ENCODE measurements around the gene TNPO2. TPM values are rescaled to one million over a fixed set of nuclear protein-coding genes. Genes with fewer than 3 reads are reported as not detected.

Gene TNPO2
- total RNA-seq, 2 experiments from 2014 or later = 65.2 to 76.4 TPM

GRCh38 chr19:12757544-12758274, 34.0 kb upstream of the TNPO2 start:
- CTCF ChIA-PET = interaction anchor here (0.5 to 15.7 kb wide), 36 partner anchors 11 to 208 kb away, joined by 3 to 636 read pairs (median 5); partner anchors contain the start of genes DHPS, FBXW9, GCDH and GET3
- Mint-ChIP-seq H3K4me1 (ENCODE audit: low read depth) (peaks cover 4% of the 10 kb centered on the region), H3K9me3 (no peaks in the 10 kb centered on the region), H3K36me3 (no peaks in the 10 kb centered on the region), H3K27me3 (peaks cover 11% of the 10 kb centered on the region), H3K27ac (no peak overlapping the region), H3K4me3 (peak overlapping the region; percentile 48)
- intact Hi-C loops (cut with micrococcal nuclease) = loop anchor here (1.0 kb wide), 2 partner anchors 40 to 81 kb away; no protein-coding TSS in a partner anchor
- POLR2A ChIA-PET = interaction anchor here (1.3 to 1.4 kb wide), 2 partner anchors 24 to 39 kb away, joined by 3 to 5 read pairs; no protein-coding TSS in a partner anchor
- peak; percentile 78 for DNase-seq

GRCh38 chr19:12756150-12756883, 32.6 kb upstream of the TNPO2 start:
- CTCF ChIA-PET = interaction anchor here (0.6 to 15.7 kb wide), 8 partner anchors 9 to 126 kb away, joined by 3 to 636 read pairs (median 31); partner anchors contain the start of genes GET3, JUNB, PRDX2 and RNASEH2A
- intact Hi-C loops (cut with micrococcal nuclease) = no loop called here
- DNase-seq = no peak
- no peaks in the 10 kb centered on the region for H3K9me3 Mint-ChIP-seq
- H3K4me3 Mint-ChIP-seq = no peak overlapping the region
- peaks cover 11% of the 10 kb centered on the region for H3K27me3 Mint-ChIP-seq
- POLR2A ChIA-PET = interaction anchor here (0.6 kb wide), 1 partner anchor 27 kb away, joined by 3 read pairs; no protein-coding TSS in a partner anchor
- no peak overlapping the region for H3K27ac Mint-ChIP-seq
- no peaks in the 10 kb centered on the region for H3K36me3 Mint-ChIP-seq
- H3K4me1 Mint-ChIP-seq (ENCODE audit: low read depth) = peaks cover 4% of the 10 kb centered on the region

- ChIA-PET POLR2A (no interaction called here), CTCF (interaction anchor here (0.5 to 7.6 kb wide), 9 partner anchors 8 to 553 kb away, joined by 3 to 116 read pairs (median 5); partner anchors contain the start of genes GET3 and TRIR)
- Mint-ChIP-seq H3K4me3 (no peak overlapping the region), H3K27me3 (peaks cover 17% of the 10 kb centered on the region), H3K36me3 (no peaks in the 10 kb centered on the region), H3K9me3 (no peaks in the 10 kb centered on the region), H3K4me1 (ENCODE audit: low read depth) (peaks cover 3% of the 10 kb centered on the region), H3K27ac (no peak overlapping the region)
- intact Hi-C loops (cut with micrococcal nuclease) = no loop called here
- no peak for DNase-seq
Observed at GRCh38 chr19:12754465-12755196, 30.9 kb upstream of the TNPO2 start.

GRCh38 chr19:12752056-12752781, 28.5 kb upstream of the TNPO2 start:
- POLR2A ChIA-PET = no interaction called here
- H3K27ac Mint-ChIP-seq = no peak overlapping the region

GRCh38 chr19:12751635-12752034, 27.9 kb upstream of the TNPO2 start, which contains the start of gene BEST2:
TSS of gene BEST2 (plus strand) at chr19:12751791. CDS start at chr19:12752593, 802 bp downstream.
- POLR2A ChIA-PET = no interaction called here
- DNase-seq = no peak
- H3K36me3 Mint-ChIP-seq = peaks cover 18% of the 10 kb centered on the region
- CTCF ChIA-PET = interaction anchor here (1.4 to 1.7 kb wide), 2 partner anchors 8 to 14 kb away, joined by 6 to 7 read pairs; no protein-coding TSS in a partner anchor
- no peak within 1 kb of the TSS for H3K4me3 Mint-ChIP-seq
- peaks cover 12% of the 10 kb centered on the region for H3K27me3 Mint-ChIP-seq
- H3K27ac Mint-ChIP-seq = no peak within 1 kb of the TSS
- H3K4me1 Mint-ChIP-seq (ENCODE audit: low read depth) = peaks cover 4% of the 10 kb centered on the region
- intact Hi-C loops (cut with micrococcal nuclease) = no loop called here
- peaks cover 7% of the 10 kb centered on the region for H3K9me3 Mint-ChIP-seq

More at GRCh38 chr19:12752056-12752781, 28.5 kb upstream of the TNPO2 start:
- Mint-ChIP-seq H3K27me3 (peaks cover 12% of the 10 kb centered on the region), H3K4me1 (ENCODE audit: low read depth) (peaks cover 4% of the 10 kb centered on the region), H3K9me3 (peaks cover 7% of the 10 kb centered on the region), H3K36me3 (peaks cover 12% of the 10 kb centered on the region), H3K4me3 (no peak overlapping the region)
- intact Hi-C loops (cut with micrococcal nuclease) = no loop called here
- CTCF ChIA-PET = interaction anchor here (1.4 to 1.7 kb wide), 3 partner anchors 8 to 96 kb away, joined by 6 to 7 read pairs (median 6); no protein-coding TSS in a partner anchor
- no peak for DNase-seq

GRCh38 chr19:12750851-12751250, 27.1 kb upstream of the TNPO2 start:
- H3K36me3 Mint-ChIP-seq = peaks cover 21% of the 10 kb centered on the region
- ChIA-PET POLR2A (no interaction called here), CTCF (interaction anchor here (1.2 to 1.7 kb wide), 2 partner anchors 10 to 15 kb away, joined by 3 to 9 read pairs; no protein-coding TSS in a partner anchor)
- DNase-seq = no peak
- H3K4me3 Mint-ChIP-seq = no peak overlapping the region
- H3K9me3 Mint-ChIP-seq = peaks cover 7% of the 10 kb centered on the region
- H3K27me3 Mint-ChIP-seq = peaks cover 7% of the 10 kb centered on the region
- intact Hi-C loops (cut with micrococcal nuclease) = no loop called here
- no peak overlapping the region for H3K27ac Mint-ChIP-seq
- peaks cover 4% of the 10 kb centered on the region for H3K4me1 Mint-ChIP-seq (ENCODE audit: low read depth)

- Mint-ChIP-seq H3K9me3 (peaks cover 7% of the 10 kb centered on the region), H3K4me1 (ENCODE audit: low read depth) (peaks cover 4% of the 10 kb centered on the region), H3K36me3 (peaks cover 23% of the 10 kb centered on the region), H3K4me3 (no peak overlapping the region), H3K27ac (no peak overlapping the region), H3K27me3 (peaks cover 7% of the 10 kb centered on the region)
- no peak for DNase-seq
- intact Hi-C loops (cut with micrococcal nuclease) = no loop called here
- CTCF ChIA-PET = interaction anchor here (0.9 to 1.7 kb wide), 3 partner anchors 10 to 77 kb away, joined by 3 to 9 read pairs (median 3); no protein-coding TSS in a partner anchor
- POLR2A ChIA-PET = no interaction called here
Observed at GRCh38 chr19:12749938-12750521, 26.3 kb upstream of the TNPO2 start.

- Mint-ChIP-seq H3K27me3 (peaks cover 7% of the 10 kb centered on the region), H3K27ac (no peak overlapping the region), H3K9me3 (peaks cover 7% of the 10 kb centered on the region), H3K4me1 (ENCODE audit: low read depth) (peaks cover 4% of the 10 kb centered on the region), H3K4me3 (no peak overlapping the region), H3K36me3 (peaks cover 25% of the 10 kb centered on the region)
- intact Hi-C loops (cut with micrococcal nuclease) = no loop called here
- CTCF ChIA-PET = interaction anchor here (1.1 to 5.8 kb wide), 2 partner anchors 8 to 18 kb away, joined by 4 to 40 read pairs; no protein-coding TSS in a partner anchor
- POLR2A ChIA-PET = interaction anchor here (0.5 kb wide), 1 partner anchor 131 kb away, joined by 5 read pairs; no protein-coding TSS in a partner anchor
- no peak for DNase-seq
Observed at GRCh38 chr19:12748489-12748888, 24.8 kb upstream of the TNPO2 start.

GRCh38 chr19:12745166-12745897, 21.6 kb upstream of the TNPO2 start:
- H3K36me3 Mint-ChIP-seq = peaks cover 36% of the 10 kb centered on the region
- H3K9me3 Mint-ChIP-seq = peaks cover 7% of the 10 kb centered on the region
- no peak for DNase-seq
- no peak overlapping the region for H3K27ac Mint-ChIP-seq
- POLR2A ChIA-PET = no interaction called here
- H3K4me3 Mint-ChIP-seq = no peak overlapping the region
- CTCF ChIA-PET = interaction anchor here (0.6 to 5.8 kb wide), 3 partner anchors 11 to 19 kb away, joined by 3 to 40 read pairs (median 4); no protein-coding TSS in a partner anchor
- peaks cover 4% of the 10 kb centered on the region for H3K4me1 Mint-ChIP-seq (ENCODE audit: low read depth)
- H3K27me3 Mint-ChIP-seq = no peaks in the 10 kb centered on the region
- intact Hi-C loops (cut with micrococcal nuclease) = no loop called here

- intact Hi-C loops (cut with micrococcal nuclease) = loop anchor here (1.0 to 5.0 kb wide), 3 partner anchors 16 to 199 kb away; partner anchors contain the start of genes CALR and JUNB
- Mint-ChIP-seq H3K9me3 (no peaks in the 10 kb centered on the region), H3K4me1 (ENCODE audit: low read depth) (peaks cover 28% of the 10 kb centered on the region), H3K27ac (no peak overlapping the region), H3K36me3 (peaks cover 29% of the 10 kb centered on the region), H3K27me3 (no peaks in the 10 kb centered on the region), H3K4me3 (peak overlapping the region; percentile 100)
- no peak for DNase-seq
- CTCF ChIA-PET = interaction anchor here (1.0 to 8.5 kb wide), 7 partner anchors 14 to 59 kb away, joined by 3 to 116 read pairs (median 4); partner anchors contain the start of gene TNPO2
- POLR2A ChIA-PET = interaction anchor here (0.8 to 2.3 kb wide), 3 partner anchors 14 to 41 kb away, joined by 3 to 16 read pairs (median 4); partner anchors contain the start of genes FBXW9 and TNPO2
Observed at GRCh38 chr19:12737835-12738351, 14.2 kb upstream of the TNPO2 start.

Measured in activated CD4-positive, alpha-beta memory T cell treated with anti-CD3 and anti-CD28 coated beads for 36 hours (primary cell).